ENCODE results near the gene SORCS3.

- TF ChIP-seq CTCF (IDR thresholded peaks at IDR 0.05; ENCODE audit: insufficient read depth, low read depth, low read length) (no peak), EZH2 (IDR thresholded peaks at IDR 0.05; ENCODE audit: insufficient read depth, low read length) (no peak)
Observed at GRCh38 chr10:104807581-104808310, 166.7 kb downstream of the SORCS3 start.
